Endothelial cell of umbilical vein (primary cell): Measurements from ENCODE around the gene UGT2A3. TPM values are rescaled to one million over a fixed set of nuclear protein-coding genes. Genes with fewer than 3 reads are reported as not detected.

Experiments
- BruUV-seq: library from RNA; stranded (reverse); fragments of 400-500 nt; replicated peaks from 2 replicates; lab custom pipeline; 2021; lab: Mats Ljungman, UMichigan
- CTCF ChIA-PET: fragments of 300-600, 350-600 bp; sonication (Branson Sonifier 250); formaldehyde crosslinking; loops from one replicate; lab custom pipeline; 2021; ENCODE audit warnings: antibody characterized with exemption, inconsistent platforms; lab: Charles Lee
- POLR2A ChIA-PET: fragments of 300-600, 350-600 bp; sonication (Branson Sonifier 250); formaldehyde crosslinking; loops from one replicate; lab custom pipeline; 2021; ENCODE audit warnings: antibody characterized with exemption, inconsistent platforms; lab: Charles Lee
- DNase-seq: peaks from one replicate; pipeline ENCODE4 v3.0.0-alpha.2; 2011; ENCODE audit warnings: low read depth, low spot score
- FAIRE-seq: peaks from 2 replicates; lab custom pipeline; 2011; peaks lifted over from hg19 to GRCh38; lab: Jason Lieb, UNC
- H2AFZ ChIP-seq: 2 replicates; pipeline ENCODE4 v1.6.0; 2012; ENCODE audit warnings: low read depth, low read length, control low read depth, inconsistent platforms
- H3K27ac ChIP-seq: 2 replicates; pipeline ENCODE4 v1.5.1; 2011; ENCODE audit warnings: low read depth, mild to moderate bottlenecking, control low read depth, low read length, moderate library complexity; ENCODE audit not compliant: insufficient read depth
- H3K27me3 ChIP-seq, 2 experiments: 2 replicates each; pipeline versions ENCODE4 v1.6.0 to v1.6.1; 2011; ENCODE audit warnings: low read length in 2 of 2, mixed read lengths in 1 of 2; ENCODE audit not compliant: control insufficient read depth in 2 of 2, insufficient read depth in 2 of 2
- H3K36me3 ChIP-seq, 2 experiments: 2 replicates in 1 of 2; 3 replicates in 1 of 2; pipeline ENCODE4 v1.5.1; 2011; ENCODE audit warnings: low read length in 2 of 2, mild to moderate bottlenecking in 1 of 2, moderate library complexity in 1 of 2; ENCODE audit not compliant: control insufficient read depth in 2 of 2, insufficient read depth in 2 of 2; ENCODE audit errors: extremely low read depth in 1 of 2
- H3K4me1 ChIP-seq: 3 replicates; pipeline ENCODE4 v1.5.1; 2011; ENCODE audit warnings: mild to moderate bottlenecking, low read length; ENCODE audit not compliant: control insufficient read depth, insufficient read depth; ENCODE audit errors: extremely low read depth
- H3K4me2 ChIP-seq: 2 replicates; pipeline ENCODE4 v1.6.1; 2011; ENCODE audit warnings: low read length, control low read depth, mixed read lengths; ENCODE audit not compliant: insufficient read depth
- H3K4me3 ChIP-seq, 3 experiments: fragments of 200-600 bp in 1 of 3; sonication (generic), shearing (Covaris generic) in 1 of 3; replicated peaks in 1 of 3; 2 replicates each; pipeline ENCODE4 v1.5.1; 2011 to 2016; ENCODE audit warnings: control low read depth in 3 of 3, low read length in 3 of 3, mild to moderate bottlenecking in 2 of 3, inconsistent platforms in 1 of 3, low read depth in 1 of 3, moderate library complexity in 1 of 3; ENCODE audit not compliant: insufficient read depth in 1 of 3
- H3K79me2 ChIP-seq: 2 replicates; pipeline ENCODE4 v1.6.0; 2012; ENCODE audit warnings: low read length, inconsistent platforms; ENCODE audit not compliant: control insufficient read depth, insufficient read depth
- H3K9ac ChIP-seq: replicated peaks from 2 replicates; pipeline ENCODE3; 2011; ENCODE audit warnings: low read length, control low read depth; ENCODE audit not compliant: insufficient read depth; ENCODE audit errors: extremely low read depth
- H3K9me1 ChIP-seq: replicated peaks from 3 replicates; pipeline ENCODE4 v1.6.0; 2011; ENCODE audit warnings: mild to moderate bottlenecking, low read length; ENCODE audit not compliant: control insufficient read depth, insufficient read depth; ENCODE audit errors: extremely low read depth
- H3K9me3 ChIP-seq: replicated peaks from 2 replicates; pipeline ENCODE4 v1.5.1; 2012; ENCODE audit warnings: low read length, inconsistent platforms; ENCODE audit not compliant: control insufficient read depth, insufficient read depth
- H4K20me1 ChIP-seq: replicated peaks from 2 replicates; pipeline ENCODE3; 2011; ENCODE audit warnings: mild to moderate bottlenecking, low read length; ENCODE audit not compliant: control insufficient read depth, insufficient read depth; ENCODE audit errors: extremely low read depth
- EZH2 ChIP-seq: IDR thresholded peaks from 2 replicates; pipeline ENCODE4 v1.6.1; 2012; ENCODE audit warnings: borderline replicate concordance, low read depth, mild to moderate bottlenecking, moderate library complexity, low read length, inconsistent platforms; ENCODE audit not compliant: severe bottlenecking
- FOS ChIP-seq: IDR thresholded peaks from 2 replicates; pipeline ENCODE4 v1.6.1; 2011; ENCODE audit warnings: mild to moderate bottlenecking, low read length, moderate library complexity, borderline replicate concordance; ENCODE audit not compliant: insufficient read depth
- GATA2 ChIP-seq: IDR thresholded peaks from 2 replicates; pipeline ENCODE4 v1.7.0; 2011; ENCODE audit warnings: low read depth, mild to moderate bottlenecking, moderate library complexity, mixed read lengths, low read length; ENCODE audit not compliant: insufficient read length, insufficient read depth
- JUN ChIP-seq: IDR thresholded peaks from 2 replicates; pipeline ENCODE4 v1.6.1; 2011; ENCODE audit warnings: borderline replicate concordance, low read depth; ENCODE audit not compliant: insufficient read length, insufficient read depth
- MYC ChIP-seq: IDR thresholded peaks from one replicate; pipeline ENCODE4 v1.6.1; 2011; ENCODE audit warnings: mild to moderate bottlenecking, low read depth, low read length
- POLR2A ChIP-seq: IDR thresholded peaks from 2 replicates; pipeline ENCODE4 v1.6.1; 2012; ENCODE audit warnings: low read depth, mild to moderate bottlenecking, control low read depth, low read length
- POLR2AphosphoS5 ChIP-seq: IDR thresholded peaks from 2 replicates; pipeline ENCODE4 v1.6.1; 2012; ENCODE audit warnings: low read depth, mild to moderate bottlenecking, control low read depth, low read length, moderate library complexity; ENCODE audit not compliant: insufficient read depth
- dilution Hi-C: fragments of 300-500 bp; cut with MboI; formaldehyde crosslinking; loops from one replicate; pipeline ENCODE4 v1.15.0; 2019; ENCODE audit warnings: low sequenced_read_pairs; ENCODE audit not compliant: extremely low pct_ligation_motif_present
- intact Hi-C: fragments of 100-400 bp; cut with micrococcal nuclease; formaldehyde crosslinking; loops from one replicate; pipeline ENCODE4 v1.10.0; 2022
- polyA plus RNA-seq, 4 experiments: library from polyadenylated mRNA; depleted of rRNA in 3 of 4; stranded (reverse) in 3 of 4; unstranded in 1 of 4; fragments of >200 nt; gene quantifications; 2 replicates each; pipeline versions ENCODE4 v1.2.1 to v1.2.3, GENCODE V29; 2011 to 2012; ENCODE audit warnings: missing spikeins in 1 of 4
- total RNA-seq: library from RNA; stranded (reverse); gene quantifications from 2 replicates; pipeline ENCODE4 v1.2.3, GENCODE V29; 2021
- TF ChIP-seq, protein P1 (sequence below): IDR thresholded peaks from 2 replicates; pipeline ENCODE4 v1.6.1; 2011; ENCODE audit not compliant: insufficient read depth, insufficient read length
- TF ChIP-seq, protein P2 (sequence below), 2 donors: IDR thresholded peaks; 1 replicate in 1 of 2; 2 replicates in 1 of 2; pipeline ENCODE4 v1.5.1; 2011; ENCODE audit warnings: low read length in 2 of 2, mild to moderate bottlenecking in 2 of 2, moderate library complexity in 2 of 2, control low read depth in 1 of 2, inconsistent platforms in 1 of 2, low read depth in 1 of 2; ENCODE audit not compliant: insufficient read depth in 1 of 2; ENCODE audit errors: extremely low read depth in 1 of 2

UGT2A3 gene
- total and polyA plus RNA-seq, 2 donors (not counting 3 experiments of a cell fraction or from before 2014, with no cell fraction given) = not detected

DNA sequence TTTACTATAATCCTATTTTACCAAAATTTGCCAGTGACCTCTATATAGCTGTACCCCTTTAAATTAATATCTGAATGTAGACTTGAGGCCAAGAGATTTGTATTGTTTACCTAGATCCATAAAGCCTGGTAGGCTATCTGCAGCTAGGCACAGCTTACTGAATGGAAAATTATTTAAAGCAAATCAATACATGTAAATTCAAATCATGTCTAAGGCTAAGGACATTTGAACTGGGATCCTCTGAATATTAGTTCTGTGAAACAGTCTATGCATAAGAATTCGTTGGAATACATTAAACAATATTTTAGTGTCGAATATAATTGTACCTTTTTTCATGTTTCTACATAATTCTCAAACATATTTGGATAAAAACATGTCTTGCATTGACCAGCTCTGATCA is 1.6 kb downstream of the UGT2A3 start:
- intact Hi-C loops (no loop called here), dilution Hi-C loops (no loop called here)
- DNase-seq (no peak), FAIRE-seq (no peak)
- POLR2A ChIA-PET = no interaction called here
- no peak overlapping the region for H3K4me2 ChIP-seq
- H3K4me3 ChIP-seq = no peak overlapping the region
- no peaks in the 10 kb centered on the region for H3K27me3 ChIP-seq
- H2AFZ ChIP-seq = no peak overlapping the region
- H3K36me3 ChIP-seq = no peaks in the 10 kb centered on the region
- no peaks in the 10 kb centered on the region for H3K9me1 ChIP-seq
- no peak overlapping the region for H3K27ac ChIP-seq
- H3K9me3 ChIP-seq = no peaks in the 10 kb centered on the region
- no peaks in the 10 kb centered on the region for H4K20me1 ChIP-seq
- H3K79me2 ChIP-seq = no peaks in the 10 kb centered on the region
- no peaks in the 10 kb centered on the region for H3K4me1 ChIP-seq
- no TSS peak for BruUV-seq
- TF ChIP-seq MYC (no peak), FOS (no peak), JUN (no peak), POLR2AphosphoS5 (no peak), POLR2A (no peak), EZH2 (no peak), GATA2 (no peak)
- TF ChIP-seq, protein P1, sequence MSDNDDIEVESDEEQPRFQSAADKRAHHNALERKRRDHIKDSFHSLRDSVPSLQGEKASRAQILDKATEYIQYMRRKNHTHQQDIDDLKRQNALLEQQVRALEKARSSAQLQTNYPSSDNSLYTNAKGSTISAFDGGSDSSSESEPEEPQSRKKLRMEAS = no peak
- TF ChIP-seq, protein P2, sequence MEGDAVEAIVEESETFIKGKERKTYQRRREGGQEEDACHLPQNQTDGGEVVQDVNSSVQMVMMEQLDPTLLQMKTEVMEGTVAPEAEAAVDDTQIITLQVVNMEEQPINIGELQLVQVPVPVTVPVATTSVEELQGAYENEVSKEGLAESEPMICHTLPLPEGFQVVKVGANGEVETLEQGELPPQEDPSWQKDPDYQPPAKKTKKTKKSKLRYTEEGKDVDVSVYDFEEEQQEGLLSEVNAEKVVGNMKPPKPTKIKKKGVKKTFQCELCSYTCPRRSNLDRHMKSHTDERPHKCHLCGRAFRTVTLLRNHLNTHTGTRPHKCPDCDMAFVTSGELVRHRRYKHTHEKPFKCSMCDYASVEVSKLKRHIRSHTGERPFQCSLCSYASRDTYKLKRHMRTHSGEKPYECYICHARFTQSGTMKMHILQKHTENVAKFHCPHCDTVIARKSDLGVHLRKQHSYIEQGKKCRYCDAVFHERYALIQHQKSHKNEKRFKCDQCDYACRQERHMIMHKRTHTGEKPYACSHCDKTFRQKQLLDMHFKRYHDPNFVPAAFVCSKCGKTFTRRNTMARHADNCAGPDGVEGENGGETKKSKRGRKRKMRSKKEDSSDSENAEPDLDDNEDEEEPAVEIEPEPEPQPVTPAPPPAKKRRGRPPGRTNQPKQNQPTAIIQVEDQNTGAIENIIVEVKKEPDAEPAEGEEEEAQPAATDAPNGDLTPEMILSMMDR (IDR thresholded peaks at IDR 0.05; ENCODE audit: extremely low read depth in 1 of 2, insufficient read depth in 1 of 2, low read depth in 1 of 2, low read length in 2 of 2) = no peak
- H3K9ac ChIP-seq = no peak overlapping the region
- CTCF ChIA-PET = no interaction called here
